Measurements from ENCODE around the gene SEPTIN8. TPM values are rescaled to one million over a fixed set of nuclear protein-coding genes. Genes with fewer than 3 reads are reported as not detected.
A peak's percentile ranks its signal among the peaks of the same experiment; 100 is the strongest.

The SEPTIN8 gene
- total RNA-seq, 1 donor from 2014 or later, result 38.1 TPM

GRCh38 chr5:132774896-132775295 is 2.1 kb downstream of the SEPTIN8 start:
- TF ChIP-seq CTCF (conservative IDR thresholded peaks at IDR 0.05; ENCODE audit: low read depth, low read length), result no peak
- no peak for DNase-seq (ENCODE audit: low read depth)
- H3K4me3 ChIP-seq (ENCODE audit: low read depth, low read length), result no peak overlapping the region

GRCh38 chr5:132774406-132774805 is 2.6 kb downstream of the SEPTIN8 start:
- no peak overlapping the region for H3K4me3 ChIP-seq (ENCODE audit: low read depth, low read length)
- no peak for DNase-seq (ENCODE audit: low read depth)
- TF ChIP-seq CTCF (conservative IDR thresholded peaks at IDR 0.05; ENCODE audit: low read depth, low read length), result no peak

- no peak overlapping the region for H3K4me3 ChIP-seq (ENCODE audit: low read depth, low read length)
- TF ChIP-seq CTCF (conservative IDR thresholded peaks at IDR 0.05; ENCODE audit: low read depth, low read length), result no peak
- DNase-seq (ENCODE audit: low read depth), result no peak
Observed at GRCh38 chr5:132773601-132774355, 3.3 kb downstream of the SEPTIN8 start.

GRCh38 chr5:132773114-132773513 is 3.9 kb downstream of the SEPTIN8 start:
- TF ChIP-seq CTCF (conservative IDR thresholded peaks at IDR 0.05; ENCODE audit: low read depth, low read length), result no peak
- H3K4me3 ChIP-seq (ENCODE audit: low read depth, low read length), result no peak overlapping the region
- no peak for DNase-seq (ENCODE audit: low read depth)

- TF ChIP-seq CTCF (conservative IDR thresholded peaks at IDR 0.05; ENCODE audit: low read depth, low read length), result no peak
- no peak for DNase-seq (ENCODE audit: low read depth)
- no peak overlapping the region for H3K4me3 ChIP-seq (ENCODE audit: low read depth, low read length)
Observed at GRCh38 chr5:132772291-132773070, 4.6 kb downstream of the SEPTIN8 start.

GRCh38 chr5:132771503-132771998 is 5.5 kb downstream of the SEPTIN8 start:
- H3K4me3 ChIP-seq (ENCODE audit: low read depth, low read length), result no peak overlapping the region
- peak; percentile 60 for DNase-seq (ENCODE audit: low read depth)
- TF ChIP-seq CTCF (conservative IDR thresholded peaks at IDR 0.05; ENCODE audit: low read depth, low read length), result no peak

All from epithelial cell of proximal tubule (primary cell).